ENCODE data around the gene CRB1.

CRB1 gene

DNA sequence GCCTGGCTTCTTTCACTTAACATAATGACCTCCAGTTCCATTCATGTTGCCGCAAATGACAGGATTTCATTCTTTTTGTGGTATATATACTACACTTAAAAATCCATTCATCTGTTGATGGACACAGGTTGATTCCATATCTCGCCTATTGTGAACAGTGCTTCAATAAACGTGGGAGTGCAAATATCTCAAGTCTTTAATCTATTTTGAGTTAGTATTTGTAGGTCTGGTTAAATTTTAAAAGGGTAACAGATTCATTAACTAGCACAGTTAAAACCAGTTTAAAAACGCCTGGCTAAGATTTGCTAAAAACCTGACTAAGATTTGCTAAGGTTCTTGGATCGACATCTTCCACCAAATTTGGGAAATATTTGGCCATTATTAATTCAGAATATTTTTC is 45.7 kb downstream of the CRB1 start:
- no peaks in the 10 kb centered on the region for H3K9me2 ChIP-seq (replicated peaks; ENCODE audit: insufficient read depth, low read length)
- no peaks in the 10 kb centered on the region for H3K9me3 ChIP-seq (ENCODE audit: insufficient read depth, low read length)
- no peaks in the 10 kb centered on the region for H3K27me3 ChIP-seq (ENCODE audit: low read length)
- no peaks in the 10 kb centered on the region for H4K20me1 ChIP-seq (ENCODE audit: low read depth, low read length)
- H3K36me3 ChIP-seq (ENCODE audit: low read length) = no peaks in the 10 kb centered on the region
- no peak overlapping the region for H3K9ac ChIP-seq (ENCODE audit: low read length)
- H3K4me3 ChIP-seq (ENCODE audit: insufficient read depth, low read length, poor library complexity, severe bottlenecking) = no peak overlapping the region
- H3K79me2 ChIP-seq (ENCODE audit: insufficient read depth, low read length) = no peaks in the 10 kb centered on the region
- H2AFZ ChIP-seq (ENCODE audit: low read depth, low read length, severe bottlenecking) = no peak overlapping the region
- no peak overlapping the region for H3K27ac ChIP-seq (ENCODE audit: low read depth, low read length)
- no peak for TF ChIP-seq EZH2phosphoT487 (conservative IDR thresholded peaks at IDR 0.05; ENCODE audit: low read length)
- H3K4me2 ChIP-seq (ENCODE audit: low read depth, low read length, poor library complexity, severe bottlenecking) = no peak overlapping the region
- 0 out of 2 replicates have a peak, but pooled peaks cover 3% of the 10 kb centered on the region for H3F3A ChIP-seq (ENCODE audit: insufficient read depth)

DNA sequence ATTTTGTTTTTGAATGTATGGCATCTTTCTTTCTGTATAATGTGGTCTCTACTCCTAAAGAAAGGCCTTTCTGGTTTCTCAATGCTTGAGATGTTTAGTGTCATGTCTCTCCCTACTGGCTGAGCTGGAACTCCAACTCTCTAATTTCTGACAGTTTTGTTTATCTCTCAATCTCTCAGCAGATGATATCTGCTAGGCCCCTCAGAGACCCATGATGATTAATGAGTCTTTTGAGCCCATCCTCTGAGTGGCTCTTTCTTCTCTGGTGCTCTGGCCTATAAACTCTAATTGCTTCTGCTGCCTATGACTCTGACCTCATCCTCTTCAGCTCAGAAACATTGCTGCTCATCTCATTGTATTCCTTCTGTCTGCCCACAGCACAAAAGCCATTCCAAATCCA is 46.6 kb downstream of the CRB1 start:
- no peaks in the 10 kb centered on the region for H3K36me3 ChIP-seq (ENCODE audit: low read length)
- no peaks in the 10 kb centered on the region for H4K20me1 ChIP-seq (ENCODE audit: low read depth, low read length)
- 0 out of 2 replicates have a peak, but pooled peaks cover 3% of the 10 kb centered on the region for H3F3A ChIP-seq (ENCODE audit: insufficient read depth)
- no peak overlapping the region for H3K4me3 ChIP-seq (ENCODE audit: insufficient read depth, low read length, poor library complexity, severe bottlenecking)
- no peaks in the 10 kb centered on the region for H3K27me3 ChIP-seq (ENCODE audit: low read length)
- no peaks in the 10 kb centered on the region for H3K9me2 ChIP-seq (replicated peaks; ENCODE audit: insufficient read depth, low read length)
- no peaks in the 10 kb centered on the region for H3K9me3 ChIP-seq (ENCODE audit: insufficient read depth, low read length)
- TF ChIP-seq, protein P1, sequence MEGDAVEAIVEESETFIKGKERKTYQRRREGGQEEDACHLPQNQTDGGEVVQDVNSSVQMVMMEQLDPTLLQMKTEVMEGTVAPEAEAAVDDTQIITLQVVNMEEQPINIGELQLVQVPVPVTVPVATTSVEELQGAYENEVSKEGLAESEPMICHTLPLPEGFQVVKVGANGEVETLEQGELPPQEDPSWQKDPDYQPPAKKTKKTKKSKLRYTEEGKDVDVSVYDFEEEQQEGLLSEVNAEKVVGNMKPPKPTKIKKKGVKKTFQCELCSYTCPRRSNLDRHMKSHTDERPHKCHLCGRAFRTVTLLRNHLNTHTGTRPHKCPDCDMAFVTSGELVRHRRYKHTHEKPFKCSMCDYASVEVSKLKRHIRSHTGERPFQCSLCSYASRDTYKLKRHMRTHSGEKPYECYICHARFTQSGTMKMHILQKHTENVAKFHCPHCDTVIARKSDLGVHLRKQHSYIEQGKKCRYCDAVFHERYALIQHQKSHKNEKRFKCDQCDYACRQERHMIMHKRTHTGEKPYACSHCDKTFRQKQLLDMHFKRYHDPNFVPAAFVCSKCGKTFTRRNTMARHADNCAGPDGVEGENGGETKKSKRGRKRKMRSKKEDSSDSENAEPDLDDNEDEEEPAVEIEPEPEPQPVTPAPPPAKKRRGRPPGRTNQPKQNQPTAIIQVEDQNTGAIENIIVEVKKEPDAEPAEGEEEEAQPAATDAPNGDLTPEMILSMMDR (IDR thresholded peaks at IDR 0.05; ENCODE audit: insufficient read depth, low read length, poor library complexity, severe bottlenecking) = no peak
- TF ChIP-seq EZH2phosphoT487 (conservative IDR thresholded peaks at IDR 0.05; ENCODE audit: low read length) = no peak
- no peak overlapping the region for H3K9ac ChIP-seq (ENCODE audit: low read length)
- H3K79me2 ChIP-seq (ENCODE audit: insufficient read depth, low read length) = no peaks in the 10 kb centered on the region
- H3K27ac ChIP-seq (ENCODE audit: low read depth, low read length) = no peak overlapping the region
- H2AFZ ChIP-seq (ENCODE audit: low read depth, low read length, severe bottlenecking) = no peak overlapping the region
- H3K4me2 ChIP-seq (ENCODE audit: low read depth, low read length, poor library complexity, severe bottlenecking) = no peak overlapping the region

DNA sequence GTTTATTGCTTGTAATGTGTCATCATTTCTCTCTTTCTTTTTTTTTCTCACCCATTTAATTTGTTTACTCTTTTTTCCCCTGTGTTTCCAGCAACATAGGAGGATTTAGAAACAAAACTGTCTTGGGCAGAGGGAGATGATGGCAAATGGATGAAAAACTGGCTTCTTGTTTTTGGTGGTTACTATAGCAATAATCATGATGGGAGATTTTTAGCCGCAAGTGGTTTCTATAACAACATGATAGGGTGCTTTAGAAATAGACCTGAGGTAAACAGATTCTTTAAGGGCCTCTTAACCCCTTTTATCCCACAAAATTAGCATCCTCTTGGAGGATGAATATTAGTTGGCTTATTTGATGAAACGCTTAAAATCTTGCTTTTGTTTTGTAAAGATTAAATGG is 51.6 kb downstream of the CRB1 start:
- H3K27me3 ChIP-seq (ENCODE audit: low read length) = no peaks in the 10 kb centered on the region
- no peaks in the 10 kb centered on the region for H4K20me1 ChIP-seq (ENCODE audit: low read depth, low read length)
- no peak overlapping the region for H3K4me3 ChIP-seq (ENCODE audit: insufficient read depth, low read length, poor library complexity, severe bottlenecking)
- H3K27ac ChIP-seq (ENCODE audit: low read depth, low read length) = no peak overlapping the region
- H3K9me3 ChIP-seq (ENCODE audit: insufficient read depth, low read length) = no peaks in the 10 kb centered on the region
- H3K9ac ChIP-seq (ENCODE audit: low read length) = no peak overlapping the region
- no peaks in the 10 kb centered on the region for H3K9me2 ChIP-seq (replicated peaks; ENCODE audit: insufficient read depth, low read length)
- H3K79me2 ChIP-seq (ENCODE audit: insufficient read depth, low read length) = no peaks in the 10 kb centered on the region
- no peaks in the 10 kb centered on the region for H3K36me3 ChIP-seq (ENCODE audit: low read length)
- H3F3A ChIP-seq (ENCODE audit: insufficient read depth) = no peaks in the 10 kb centered on the region
- no peak overlapping the region for H3K4me2 ChIP-seq (ENCODE audit: low read depth, low read length, poor library complexity, severe bottlenecking)
- no peak for TF ChIP-seq EZH2phosphoT487 (conservative IDR thresholded peaks at IDR 0.05; ENCODE audit: low read length)
- TF ChIP-seq, protein P1 (IDR thresholded peaks at IDR 0.05; ENCODE audit: insufficient read depth, low read length, poor library complexity, severe bottlenecking) = no peak
- H2AFZ ChIP-seq (ENCODE audit: low read depth, low read length, severe bottlenecking) = no peak overlapping the region

DNA sequence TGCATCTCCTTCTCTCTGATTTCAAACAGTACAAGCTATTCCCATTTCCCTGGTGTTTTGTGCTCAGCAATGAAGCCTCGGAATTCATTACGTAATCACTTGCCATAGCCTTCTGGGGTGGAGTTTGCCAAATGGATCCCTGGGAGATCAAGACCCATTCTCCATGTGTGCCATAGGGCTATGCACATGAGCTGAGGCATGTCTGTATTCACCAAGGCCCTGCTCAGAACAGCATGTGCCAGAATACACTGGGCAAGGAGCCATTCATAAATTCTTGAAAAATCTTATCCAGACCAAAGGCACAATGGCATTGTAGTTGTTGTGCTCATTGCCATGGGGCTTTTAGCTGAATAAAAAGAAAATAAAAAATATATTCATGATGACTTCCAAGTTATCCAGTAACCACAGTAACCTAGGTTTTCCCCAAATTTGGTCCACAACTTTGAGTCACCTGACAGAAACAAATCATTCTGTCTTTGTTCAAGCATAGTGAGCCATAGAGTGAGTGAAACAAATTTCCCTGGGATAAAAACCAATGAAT is 53.0 kb downstream of the CRB1 start:
- Histone ChIP-seq H3K27me3 (ENCODE audit: low read length) (no peaks in the 10 kb centered on the region), H3F3A (ENCODE audit: insufficient read depth) (no peaks in the 10 kb centered on the region), H3K4me3 (ENCODE audit: insufficient read depth, low read length, poor library complexity, severe bottlenecking) (no peak overlapping the region), H3K9me3 (ENCODE audit: insufficient read depth, low read length) (no peaks in the 10 kb centered on the region), H3K79me2 (ENCODE audit: insufficient read depth, low read length) (no peaks in the 10 kb centered on the region), H3K36me3 (ENCODE audit: low read length) (no peaks in the 10 kb centered on the region), H4K20me1 (ENCODE audit: low read depth, low read length) (no peaks in the 10 kb centered on the region), H2AFZ (ENCODE audit: low read depth, low read length, severe bottlenecking) (no peak overlapping the region), H3K4me2 (ENCODE audit: low read depth, low read length, poor library complexity, severe bottlenecking) (no peak overlapping the region), H3K9ac (ENCODE audit: low read length) (no peak overlapping the region), H3K27ac (ENCODE audit: low read depth, low read length) (no peak overlapping the region), H3K9me2 (replicated peaks; ENCODE audit: insufficient read depth, low read length) (no peaks in the 10 kb centered on the region)
- no peak for TF ChIP-seq EZH2phosphoT487 (conservative IDR thresholded peaks at IDR 0.05; ENCODE audit: low read length)
- TF ChIP-seq, protein P1 (IDR thresholded peaks at IDR 0.05; ENCODE audit: insufficient read depth, low read length, poor library complexity, severe bottlenecking) = no peak

Measured in SU-DHL-6 (cell line).